Measurements from ENCODE around the gene CPSF3. TPM values are rescaled to one million over a fixed set of nuclear protein-coding genes. Genes with fewer than 3 reads are reported as not detected.

The CPSF3 gene
- total and polyA plus RNA-seq, 7 experiments from 2014 or later = 18.0 to 47.8 (median 22.2) TPM

- H3K4me3 Mint-ChIP-seq = no peak overlapping the region
- no peak for ATAC-seq
- DNase-seq = no peak
- H3K4me3 ChIP-seq (ENCODE audit: low read length) = no peak overlapping the region
- CTCF ChIA-PET = no interaction called here
- peaks cover 0 to 58% (median 9%) of the 10 kb centered on the region in 3 experiments for H3K36me3 ChIP-seq (ENCODE audit: control insufficient read depth in 2 of 3, insufficient read depth in 3 of 3, low read length in 3 of 3)
- no peaks in the 10 kb centered on the region for H3K27me3 ChIP-seq (ENCODE audit: control insufficient read depth in 2 of 2, insufficient read depth in 2 of 2, low read length in 2 of 2)
- peak overlapping the region in 1 of 9 donors; percentile 76 for H3K27ac Mint-ChIP-seq
- H3K4me1 Mint-ChIP-seq = peaks cover 0 to 8% (median 0%) of the 10 kb centered on the region in 7 donors
- no peaks in the 10 kb centered on the region for H3K4me1 ChIP-seq (ENCODE audit: control insufficient read depth in 2 of 2, insufficient read depth in 2 of 2, low read length in 2 of 2)
- H3K9me3 Mint-ChIP-seq = no peaks in the 10 kb centered on the region
- H3K27ac ChIP-seq (ENCODE audit: low read depth, low read length) = no peak overlapping the region
- H3K27me3 Mint-ChIP-seq = no peaks in the 10 kb centered on the region
- H3K9me3 ChIP-seq (ENCODE audit: control insufficient read depth in 2 of 3, low read length in 3 of 3) = no peaks in the 10 kb centered on the region
- intact Hi-C loops (cut with micrococcal nuclease) = no loop called here
- POLR2A ChIA-PET = no interaction called here
- H3K36me3 Mint-ChIP-seq = peaks cover 17 to 46% (median 40%) of the 10 kb centered on the region in 5 donors
Observed at GRCh38 chr2:9443526-9443925, 20.1 kb downstream of the CPSF3 start.

GRCh38 chr2:9445089-9445488, 21.6 kb downstream of the CPSF3 start:
- Mint-ChIP-seq H3K4me3 (no peak overlapping the region), H3K36me3 (peaks cover 22 to 46% (median 36%) of the 10 kb centered on the region in 5 donors), H3K27me3 (no peaks in the 10 kb centered on the region), H3K27ac (peak overlapping the region in 1 of 9 donors; percentile 43), H3K4me1 (peaks cover 0 to 8% (median 0%) of the 10 kb centered on the region in 7 donors), H3K9me3 (no peaks in the 10 kb centered on the region)
- CTCF ChIA-PET = no interaction called here
- no peak for DNase-seq
- intact Hi-C loops (cut with micrococcal nuclease) = no loop called here
- Histone ChIP-seq H3K27me3 (ENCODE audit: control insufficient read depth in 2 of 2, insufficient read depth in 2 of 2, low read length in 2 of 2) (no peaks in the 10 kb centered on the region), H3K4me1 (ENCODE audit: control insufficient read depth in 2 of 2, insufficient read depth in 2 of 2, low read length in 2 of 2) (no peaks in the 10 kb centered on the region), H3K36me3 (ENCODE audit: control insufficient read depth in 2 of 3, insufficient read depth in 3 of 3, low read length in 3 of 3) (peaks cover 0 to 58% (median 6%) of the 10 kb centered on the region in 3 experiments), H3K27ac (ENCODE audit: low read depth, low read length) (no peak overlapping the region), H3K4me3 (ENCODE audit: low read length) (no peak overlapping the region), H3K9me3 (ENCODE audit: control insufficient read depth in 2 of 3, low read length in 3 of 3) (no peaks in the 10 kb centered on the region)
- no peak for ATAC-seq
- POLR2A ChIA-PET = no interaction called here

DNA sequence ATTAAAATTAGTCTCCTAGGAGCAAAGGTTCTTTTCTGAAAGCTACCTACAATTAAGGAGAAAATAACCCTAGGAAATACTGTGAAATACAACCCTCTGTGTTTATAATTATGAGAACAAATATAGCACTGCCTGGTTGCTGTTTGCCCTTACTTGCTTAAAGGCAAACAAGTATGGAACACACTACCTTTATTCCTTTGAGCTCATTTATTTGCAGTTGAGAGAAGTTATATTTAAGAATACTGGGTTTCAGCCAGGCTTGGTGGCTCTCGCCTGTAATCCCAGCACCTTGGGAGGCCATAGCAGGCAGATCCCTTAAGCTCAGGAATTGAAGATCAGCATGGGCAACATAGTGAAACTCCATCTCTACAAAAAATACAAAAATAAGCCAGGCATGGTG, 27.8 kb downstream of the CPSF3 start:
- Mint-ChIP-seq H3K36me3 (peaks cover 0 to 45% (median 21%) of the 10 kb centered on the region in 5 donors), H3K27ac (no peak overlapping the region), H3K4me3 (no peak overlapping the region), H3K9me3 (no peaks in the 10 kb centered on the region), H3K4me1 (no peaks in the 10 kb centered on the region), H3K27me3 (no peaks in the 10 kb centered on the region)
- POLR2A ChIA-PET = interaction anchor here (0.6 kb wide), 1 partner anchor 1681 kb away, joined by 3 read pairs; a partner anchor contains a TSS
- CTCF ChIA-PET = no interaction called here
- H3K4me1 ChIP-seq (ENCODE audit: control insufficient read depth in 2 of 2, insufficient read depth in 2 of 2, low read length in 2 of 2) = no peaks in the 10 kb centered on the region
- H3K9me3 ChIP-seq (ENCODE audit: control insufficient read depth in 2 of 3, low read length in 3 of 3) = no peaks in the 10 kb centered on the region
- no peak overlapping the region for H3K27ac ChIP-seq (ENCODE audit: low read depth, low read length)
- H3K36me3 ChIP-seq (ENCODE audit: control insufficient read depth in 2 of 3, insufficient read depth in 3 of 3, low read length in 3 of 3) = peaks cover 0 to 39% (median 11%) of the 10 kb centered on the region in 3 experiments
- H3K4me3 ChIP-seq (ENCODE audit: low read length) = no peak overlapping the region
- H3K27me3 ChIP-seq (ENCODE audit: control insufficient read depth in 2 of 2, insufficient read depth in 2 of 2, low read length in 2 of 2) = no peaks in the 10 kb centered on the region
- intact Hi-C loops (cut with micrococcal nuclease) = no loop called here
- no peak for DNase-seq
- ATAC-seq = no peak

DNA sequence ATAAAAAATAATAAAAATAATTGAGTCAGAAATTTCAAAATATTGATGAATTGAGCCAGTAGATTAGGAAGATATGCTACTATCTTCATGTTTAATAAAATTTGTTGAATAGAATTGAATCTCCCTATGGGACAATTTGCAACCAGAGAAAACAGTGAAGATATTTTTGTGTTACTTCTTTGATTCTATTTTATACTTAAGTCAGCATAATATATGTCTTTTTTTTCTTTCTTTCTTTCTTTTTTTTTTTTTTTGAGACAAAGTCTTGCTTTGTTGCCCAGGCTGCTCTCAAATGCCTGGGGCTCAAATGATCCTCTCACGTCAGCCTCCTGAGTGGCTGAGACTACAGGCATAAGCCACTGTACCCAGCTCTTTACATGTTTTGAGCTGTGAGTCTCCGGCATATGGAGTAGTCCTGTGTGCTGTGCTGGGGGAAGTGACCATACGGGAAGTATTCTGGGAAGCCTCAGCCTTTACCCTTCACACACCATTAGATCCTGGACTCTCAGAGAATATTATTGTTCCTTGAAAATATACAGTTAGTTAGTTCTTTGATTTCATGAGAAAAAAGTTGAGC, 37.1 kb downstream of the CPSF3 start:
- intact Hi-C loops (cut with micrococcal nuclease) = no loop called here
- no peaks in the 10 kb centered on the region for H3K27me3 Mint-ChIP-seq
- Histone ChIP-seq H3K4me3 (ENCODE audit: low read length) (no peak overlapping the region), H3K27me3 (ENCODE audit: control insufficient read depth in 2 of 2, insufficient read depth in 2 of 2, low read length in 2 of 2) (no peaks in the 10 kb centered on the region), H3K4me1 (ENCODE audit: control insufficient read depth in 2 of 2, insufficient read depth in 2 of 2, low read length in 2 of 2) (no peaks in the 10 kb centered on the region), H3K27ac (ENCODE audit: low read depth, low read length) (no peak overlapping the region), H3K9me3 (ENCODE audit: control insufficient read depth in 2 of 3, low read length in 3 of 3) (no peaks in the 10 kb centered on the region), H3K36me3 (ENCODE audit: control insufficient read depth in 2 of 3, insufficient read depth in 3 of 3, low read length in 3 of 3) (peaks cover 0 to 41% (median 0%) of the 10 kb centered on the region in 3 experiments)
- DNase-seq = no peak
- POLR2A ChIA-PET = no interaction called here
- H3K9me3 Mint-ChIP-seq = no peaks in the 10 kb centered on the region
- no peak for ATAC-seq
- no peak overlapping the region for H3K4me3 Mint-ChIP-seq
- H3K27ac Mint-ChIP-seq = peak overlapping the region in 1 of 9 donors; percentile 70
- CTCF ChIA-PET = no interaction called here
- H3K36me3 Mint-ChIP-seq = peaks cover under 1 to 35% (median 19%) of the 10 kb centered on the region in 5 donors
- H3K4me1 Mint-ChIP-seq = peaks cover 0 to 12% (median 0%) of the 10 kb centered on the region in 7 donors

GRCh38 chr2:9461079-9461478, 37.6 kb downstream of the CPSF3 start:
- Mint-ChIP-seq H3K4me3 (no peak overlapping the region), H3K4me1 (peaks cover 0 to 12% (median 0%) of the 10 kb centered on the region in 7 donors), H3K27me3 (no peaks in the 10 kb centered on the region), H3K27ac (no peak overlapping the region), H3K9me3 (no peaks in the 10 kb centered on the region), H3K36me3 (peaks cover 4 to 37% (median 23%) of the 10 kb centered on the region in 5 donors)
- Histone ChIP-seq H3K9me3 (ENCODE audit: control insufficient read depth in 2 of 3, low read length in 3 of 3) (no peaks in the 10 kb centered on the region), H3K27ac (ENCODE audit: low read depth, low read length) (no peak overlapping the region), H3K4me3 (ENCODE audit: low read length) (no peak overlapping the region), H3K36me3 (ENCODE audit: control insufficient read depth in 2 of 3, insufficient read depth in 3 of 3, low read length in 3 of 3) (peaks cover 0 to 44% (median 0%) of the 10 kb centered on the region in 3 experiments), H3K4me1 (ENCODE audit: control insufficient read depth in 2 of 2, insufficient read depth in 2 of 2, low read length in 2 of 2) (no peaks in the 10 kb centered on the region), H3K27me3 (ENCODE audit: control insufficient read depth in 2 of 2, insufficient read depth in 2 of 2, low read length in 2 of 2) (no peaks in the 10 kb centered on the region)
- CTCF ChIA-PET = no interaction called here
- POLR2A ChIA-PET = no interaction called here
- intact Hi-C loops (cut with micrococcal nuclease) = no loop called here
- ATAC-seq = no peak
- DNase-seq = no peak

GRCh38 chr2:9462313-9462712, 38.9 kb downstream of the CPSF3 start:
- no peaks in the 10 kb centered on the region for H3K27me3 ChIP-seq (ENCODE audit: control insufficient read depth in 2 of 2, insufficient read depth in 2 of 2, low read length in 2 of 2)
- H3K27ac ChIP-seq (ENCODE audit: low read depth, low read length) = no peak overlapping the region
- ChIA-PET POLR2A (no interaction called here), CTCF (no interaction called here)
- no peak overlapping the region for H3K4me3 ChIP-seq (ENCODE audit: low read length)
- peaks cover 0 to 33% (median 0%) of the 10 kb centered on the region in 3 experiments for H3K36me3 ChIP-seq (ENCODE audit: control insufficient read depth in 2 of 3, insufficient read depth in 3 of 3, low read length in 3 of 3)
- H3K9me3 ChIP-seq (ENCODE audit: control insufficient read depth in 2 of 3, low read length in 3 of 3) = no peaks in the 10 kb centered on the region
- H3K9me3 Mint-ChIP-seq = no peaks in the 10 kb centered on the region
- no peak overlapping the region for H3K4me3 Mint-ChIP-seq
- no peaks in the 10 kb centered on the region for H3K4me1 ChIP-seq (ENCODE audit: control insufficient read depth in 2 of 2, insufficient read depth in 2 of 2, low read length in 2 of 2)
- H3K36me3 Mint-ChIP-seq = peaks cover 4 to 33% (median 20%) of the 10 kb centered on the region in 5 donors
- peaks cover 0 to 14% (median 0%) of the 10 kb centered on the region in 7 donors for H3K4me1 Mint-ChIP-seq
- DNase-seq (no peak), ATAC-seq (no peak)
- H3K27me3 Mint-ChIP-seq = no peaks in the 10 kb centered on the region
- intact Hi-C loops (cut with micrococcal nuclease) = no loop called here
- no peak overlapping the region for H3K27ac Mint-ChIP-seq
